Amygdala (tissue), 56 donors: ENCODE results near the gene ALG9.

Source experiments
- DNase-seq, 56 donors: peaks; one replicate each; lab custom pipeline; 2025; lab: John Stamatoyannopoulos, UW

ALG9 gene

DNA sequence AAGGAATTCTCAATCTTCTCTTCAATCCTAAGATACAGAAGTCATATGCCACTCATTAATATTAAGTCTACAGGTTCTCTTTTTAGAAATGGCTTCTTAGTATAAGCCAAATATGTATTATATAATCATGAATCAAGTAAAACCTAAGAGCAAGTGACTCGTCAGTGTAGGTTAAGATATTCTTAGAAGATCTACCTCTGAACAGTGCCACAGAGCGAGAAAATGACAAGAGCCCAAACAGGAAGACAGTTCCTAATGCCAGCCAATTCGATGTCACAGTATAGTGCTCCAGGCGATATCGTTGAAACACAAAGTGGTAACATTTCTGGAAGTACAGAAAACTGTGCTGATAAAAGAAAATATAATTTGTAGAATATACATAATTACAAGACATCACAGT lies 33.3 kb downstream of the ALG9 start:
- no peak for DNase-seq

DNA sequence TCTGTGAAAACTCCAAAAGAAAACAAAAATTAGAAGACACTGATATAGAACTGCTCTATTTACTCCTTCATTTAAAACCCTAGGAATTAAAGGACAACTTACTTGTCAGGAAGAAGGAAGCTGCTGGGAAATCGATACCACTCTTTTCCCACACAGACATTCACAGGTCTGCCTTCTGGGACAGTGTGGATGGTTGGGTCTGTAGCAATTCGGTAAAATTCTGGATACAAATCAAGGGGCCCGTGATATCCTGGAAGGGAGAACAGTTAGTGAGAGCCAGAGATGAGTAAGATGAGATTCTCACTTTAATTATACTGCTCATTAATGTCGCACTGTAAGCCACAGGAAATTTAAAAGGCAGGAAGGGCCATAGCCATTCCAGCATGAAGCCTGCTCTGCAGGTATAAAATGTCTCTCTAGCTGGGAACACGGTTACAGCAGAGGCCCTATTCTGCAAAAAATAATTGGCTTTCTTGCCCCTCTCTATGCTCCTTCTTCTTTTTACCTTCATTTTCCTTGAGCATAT lies 34.0 kb downstream of the ALG9 start:
- no peak for DNase-seq

DNA sequence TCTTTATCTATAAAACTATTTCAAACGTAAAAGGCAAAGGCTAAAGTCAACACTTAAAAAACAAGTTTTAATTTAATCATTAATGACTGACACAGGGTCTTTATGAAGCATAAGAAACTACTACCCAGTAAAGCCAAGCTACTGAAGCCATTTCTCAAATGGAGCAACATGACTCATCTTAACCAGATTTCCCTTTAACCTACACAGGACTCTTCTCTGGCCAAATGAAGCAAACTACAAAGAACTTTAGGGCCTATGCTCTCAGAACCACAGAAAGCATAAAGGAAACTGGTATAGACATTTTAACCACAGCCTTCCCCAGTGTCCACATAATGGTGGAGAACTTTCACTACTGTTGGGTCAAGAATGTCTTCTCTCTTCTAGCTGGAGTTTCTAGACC lies 34.7 kb downstream of the ALG9 start:
- DNase-seq: no peak

DNA sequence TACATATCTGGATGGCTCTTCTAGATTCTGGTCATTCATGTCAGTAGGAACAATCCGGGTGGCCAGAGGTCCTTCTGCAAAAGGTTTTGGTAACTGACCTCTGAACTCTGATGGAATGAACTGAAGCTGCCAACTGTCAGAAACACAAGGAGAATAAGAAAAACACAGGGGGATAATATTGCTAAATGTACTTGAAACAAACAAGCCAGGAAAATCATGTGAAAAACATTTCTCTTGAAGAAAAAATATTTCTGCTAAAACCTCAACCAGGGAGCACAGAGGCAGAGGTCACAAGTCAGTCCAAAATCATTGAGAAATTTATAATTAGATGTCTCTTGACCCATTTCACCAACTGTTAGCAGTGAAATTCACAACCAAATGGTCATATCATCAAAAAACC lies 35.2 kb downstream of the ALG9 start:
- no peak for DNase-seq

DNA sequence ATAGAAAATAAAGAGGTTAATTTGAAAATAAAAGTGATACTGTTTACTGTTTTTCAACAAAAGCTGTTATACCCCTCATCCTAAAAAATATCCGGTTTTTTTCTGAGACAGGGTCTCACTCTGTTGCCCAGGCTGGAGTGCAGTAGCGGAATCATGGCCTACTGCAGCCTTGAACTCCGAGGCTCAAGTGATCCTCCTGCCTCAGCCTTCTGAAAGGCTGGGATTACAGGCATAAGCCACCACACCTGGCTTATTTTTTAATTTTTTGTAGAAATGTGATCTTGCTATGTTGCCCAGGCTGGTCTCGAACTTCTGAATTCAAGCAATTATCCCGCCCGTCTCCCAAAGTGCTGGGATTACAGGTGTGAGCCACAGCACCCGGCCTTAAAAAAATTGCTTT lies 35.7 kb downstream of the ALG9 start:
- no peak for DNase-seq

DNA sequence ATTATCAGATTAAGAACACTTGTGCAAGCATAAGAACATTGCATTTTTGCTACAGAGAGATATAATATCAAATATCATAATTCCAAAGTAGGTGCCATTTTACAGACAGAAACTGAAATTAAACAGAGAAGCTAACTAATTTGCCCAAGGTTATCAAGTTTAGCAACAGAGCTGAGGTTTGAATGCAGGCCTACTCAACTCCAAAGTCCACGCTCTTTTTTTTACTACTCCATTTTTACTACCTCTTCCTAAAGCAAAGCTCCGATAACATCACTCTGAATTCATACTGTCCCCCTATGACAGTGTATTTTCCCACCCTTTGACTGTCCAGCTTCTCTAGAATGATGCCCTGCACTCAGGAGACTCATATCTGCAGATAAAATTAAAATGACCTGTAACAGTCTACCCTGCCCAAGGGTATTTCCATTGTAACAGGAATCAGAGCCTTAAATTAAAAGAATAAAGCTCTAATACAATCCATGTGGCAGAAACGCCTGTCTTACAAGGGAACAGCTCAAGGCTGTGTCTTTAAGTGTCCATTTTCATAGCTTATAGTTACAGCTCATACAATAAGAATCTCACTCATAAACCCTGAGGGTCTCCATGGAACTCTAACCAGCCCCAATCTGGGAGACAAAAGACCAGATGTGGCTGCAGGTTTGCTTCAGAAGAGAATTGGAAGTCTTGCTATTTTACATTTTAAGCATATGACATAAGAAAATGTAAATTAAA lies 36.8 kb downstream of the ALG9 start:
- no peak for DNase-seq

DNA sequence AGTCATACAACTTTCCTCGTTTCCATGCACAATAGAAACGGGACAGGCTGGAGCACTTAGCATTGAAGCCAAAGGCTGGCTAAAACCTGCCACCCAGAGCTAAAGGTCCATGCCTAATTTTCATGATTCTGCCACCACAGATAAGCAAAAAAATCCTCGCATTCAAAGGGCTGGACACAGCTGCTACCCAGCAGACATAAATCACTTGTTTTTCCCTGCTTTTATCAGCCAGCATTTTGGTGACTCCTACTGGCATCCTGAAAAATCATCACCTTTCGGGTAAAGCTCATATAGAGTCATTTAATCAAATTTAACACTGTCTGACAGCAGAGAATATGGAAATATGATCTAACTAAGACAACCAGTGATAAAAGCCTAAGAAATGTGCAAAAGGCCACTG lies 37.9 kb downstream of the ALG9 start:
- DNase-seq: no peak

DNA sequence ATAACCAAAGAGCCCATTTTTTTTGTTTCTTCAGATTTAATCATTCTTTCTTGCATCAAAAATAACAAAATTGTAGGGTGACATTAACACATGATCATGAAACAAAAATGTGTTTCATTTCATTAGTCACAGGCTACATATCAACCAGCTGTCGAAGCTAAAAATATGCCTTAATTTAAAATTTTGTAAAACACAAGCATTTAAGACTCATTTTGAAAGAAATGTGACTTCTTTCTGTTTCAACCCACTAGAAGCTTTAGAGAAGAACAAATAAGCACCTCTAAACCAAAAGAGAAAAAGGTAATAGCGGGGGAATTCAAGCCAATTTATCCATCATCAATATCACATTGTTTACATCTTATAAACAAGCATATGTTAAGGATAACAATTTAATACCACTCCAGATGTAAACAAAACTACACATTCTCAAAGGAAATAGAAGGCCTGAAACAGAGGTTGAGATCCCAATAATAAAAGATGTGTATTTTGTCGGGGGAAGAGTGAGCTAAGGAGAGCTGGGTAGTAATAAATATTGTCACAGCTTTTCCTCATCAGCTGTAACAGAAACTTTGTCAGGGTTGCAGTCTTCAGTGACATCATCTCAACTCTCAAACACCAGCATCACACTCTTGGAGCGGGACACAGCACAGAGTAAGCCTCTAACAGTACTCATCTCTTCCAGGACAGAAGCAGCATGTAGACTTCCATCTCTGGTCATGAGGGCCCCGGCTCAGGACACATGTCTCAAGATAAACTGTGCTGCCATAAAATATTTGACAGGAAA lies 42.0 kb downstream of the ALG9 start:
- DNase-seq: no peak

DNA sequence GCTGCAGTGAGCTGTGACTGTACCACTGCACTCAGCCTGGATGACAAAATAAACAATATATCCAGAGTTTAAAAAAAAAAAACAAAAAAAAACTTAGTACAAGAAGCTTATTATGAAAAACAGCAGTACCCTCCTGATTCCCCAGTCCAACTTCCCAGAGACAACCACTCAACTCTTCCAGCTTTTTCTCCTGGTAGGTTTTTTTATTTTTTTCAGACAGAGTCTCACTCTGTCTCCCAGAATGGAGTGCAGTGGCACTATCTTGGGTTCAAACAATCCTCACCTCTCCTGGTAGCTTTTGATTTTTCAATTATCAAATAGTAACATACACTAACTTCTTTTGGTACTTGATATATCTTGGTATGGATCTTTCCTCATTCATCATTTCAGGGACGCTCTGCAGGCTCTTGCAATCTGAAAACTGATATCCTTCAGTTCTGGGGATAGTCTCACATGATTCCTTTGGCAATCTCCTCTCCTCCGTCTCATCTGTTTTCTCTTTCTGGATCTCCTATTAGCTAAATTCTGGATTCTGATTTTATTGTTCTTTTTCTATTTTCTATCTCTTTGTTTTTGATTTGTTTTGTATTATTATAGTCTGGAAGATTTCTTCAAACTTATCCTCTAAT lies 44.9 kb downstream of the ALG9 start:
- DNase-seq: no peak

DNA sequence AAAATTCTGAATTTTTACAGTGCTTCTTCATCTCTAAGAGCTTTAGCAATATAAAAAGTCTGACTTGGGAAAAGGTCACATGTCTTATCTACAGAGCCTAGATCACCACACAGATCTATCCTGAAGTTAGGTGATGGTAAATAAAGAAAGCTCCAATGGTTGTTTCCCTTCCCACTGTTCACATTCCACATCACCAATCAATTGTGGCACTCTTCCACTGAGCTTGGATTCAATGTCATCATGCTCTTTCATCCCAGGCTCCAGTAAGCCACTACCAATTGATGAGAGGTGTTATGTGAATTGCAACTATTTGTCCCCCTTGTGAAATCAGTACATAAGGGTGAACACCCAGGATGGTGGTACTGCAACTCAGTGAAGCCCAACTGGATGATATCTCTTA lies 47.8 kb downstream of the ALG9 start:
- no peak for DNase-seq

DNA sequence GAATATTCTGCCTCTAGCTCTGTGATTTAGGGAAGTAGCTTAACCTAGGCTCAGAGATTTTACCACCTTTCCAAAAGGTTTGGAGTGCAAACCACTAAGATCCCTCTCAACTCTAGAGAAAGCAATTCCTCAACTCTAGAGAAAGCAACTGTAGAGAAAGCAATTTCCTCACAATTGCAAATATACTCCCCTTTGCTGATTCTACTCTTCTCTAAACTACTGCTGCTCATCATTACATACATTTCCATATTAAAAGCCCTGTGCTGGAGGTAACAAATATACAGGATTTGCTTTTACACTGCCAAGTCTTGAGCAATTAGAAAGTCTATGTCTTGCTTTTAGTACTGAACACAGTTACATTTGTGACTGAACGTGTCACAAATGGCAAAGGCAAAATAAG lies 48.2 kb downstream of the ALG9 start:
- no peak for DNase-seq

DNA sequence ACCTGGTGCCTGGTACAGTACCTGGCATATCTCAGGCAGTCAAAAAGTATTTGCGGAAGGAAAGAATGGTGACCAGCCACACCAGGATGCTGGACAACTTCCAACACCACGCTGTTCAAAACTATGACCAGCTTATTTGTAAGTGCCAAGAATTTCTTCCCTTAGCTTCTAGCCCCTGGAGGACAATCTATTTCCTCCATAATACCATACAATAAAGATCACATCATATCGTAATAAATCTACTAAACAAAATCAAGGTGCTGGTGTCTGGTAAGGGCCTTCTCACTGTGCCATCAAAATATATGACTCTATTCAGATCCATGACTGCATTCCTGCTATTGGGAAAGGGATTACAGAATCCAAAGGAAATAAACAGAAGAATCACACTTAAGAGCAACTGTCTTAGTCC lies 51.5 kb downstream of the ALG9 start:
- no peak for DNase-seq

DNA sequence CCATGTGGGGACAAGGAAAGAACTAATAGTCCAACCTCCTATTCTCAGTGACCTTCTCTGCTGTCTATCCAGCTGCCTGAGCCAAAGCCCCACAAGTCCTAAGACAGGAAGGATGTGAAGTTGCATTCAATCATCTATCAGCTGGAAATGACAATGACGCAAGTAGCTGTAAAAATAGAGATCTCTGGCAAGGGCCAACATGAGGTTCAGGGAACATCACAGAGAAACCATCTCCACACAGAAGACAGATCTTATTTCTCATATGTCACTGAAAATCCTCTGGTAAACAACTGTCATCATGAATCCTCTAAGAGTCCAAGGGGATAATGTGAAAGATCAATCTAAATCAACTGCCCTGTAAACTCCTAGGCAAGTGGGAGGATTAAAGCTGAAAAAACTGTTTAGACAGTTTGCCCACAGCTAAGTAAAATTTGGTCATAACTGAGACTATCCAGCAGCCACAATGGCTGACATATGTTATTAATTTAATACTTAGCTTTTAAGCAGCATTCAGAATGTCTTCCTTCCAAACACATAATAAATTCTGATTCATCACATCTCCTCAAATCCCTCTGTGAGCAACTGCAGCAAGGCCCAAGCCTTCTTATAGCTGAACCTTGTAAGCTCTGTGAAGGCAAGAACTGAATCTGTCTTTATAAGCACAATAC lies 52.1 kb downstream of the ALG9 start:
- DNase-seq: no peak

DNA sequence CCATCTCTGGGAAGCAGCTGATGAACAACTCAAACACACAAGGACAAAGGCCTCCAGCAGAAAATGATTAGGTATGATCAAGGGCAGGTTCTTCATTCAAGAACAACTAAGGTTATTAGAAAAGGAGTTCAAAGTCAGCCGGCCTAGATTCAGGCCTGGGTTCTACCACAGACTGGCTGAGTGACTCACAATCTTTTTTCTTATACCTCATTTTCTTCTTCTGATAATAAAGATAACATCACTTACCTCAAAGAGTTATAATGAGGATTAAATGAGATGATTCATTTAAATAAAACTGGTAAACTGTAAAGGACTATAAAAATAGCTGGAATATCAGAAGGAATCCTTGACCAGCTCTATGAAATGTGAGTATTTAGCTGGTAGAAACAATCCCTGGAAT lies 55.9 kb downstream of the ALG9 start:
- DNase-seq: no peak

DNA sequence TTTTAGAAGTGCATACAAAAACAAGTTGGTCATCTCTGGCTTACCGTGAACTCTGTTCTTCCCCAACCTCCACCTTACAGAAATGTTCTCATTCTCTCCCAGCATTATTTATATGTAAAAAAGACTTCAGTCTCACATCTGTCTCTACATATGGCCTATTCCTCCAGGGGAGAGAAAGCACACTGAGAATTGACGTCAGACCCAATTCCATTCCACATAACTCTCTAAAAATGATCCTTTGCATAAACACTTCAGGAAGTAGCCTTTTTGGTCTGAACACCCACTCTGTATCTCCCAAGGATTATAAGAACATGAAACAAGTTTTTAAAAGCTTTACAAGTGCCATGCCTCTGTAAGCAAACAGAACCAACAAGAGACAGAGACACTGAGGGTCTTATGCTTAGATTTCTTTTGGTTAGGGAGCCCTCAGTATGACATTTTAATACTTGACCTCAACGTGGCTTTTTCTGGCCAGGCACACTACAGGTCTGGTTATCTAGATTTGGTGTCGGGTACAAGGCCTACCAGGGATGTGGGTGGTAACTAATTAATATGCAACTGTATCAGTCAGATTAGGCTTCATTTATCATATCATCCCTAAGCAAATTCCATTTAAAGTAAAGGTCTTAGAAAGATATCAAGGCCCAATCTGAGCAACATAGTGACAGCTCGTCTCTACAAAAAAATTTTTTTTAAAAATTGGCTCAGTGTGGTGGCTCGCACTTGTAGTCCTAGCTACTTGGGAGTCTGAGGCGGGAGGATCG lies 56.6 kb downstream of the ALG9 start:
- no peak for DNase-seq

DNA sequence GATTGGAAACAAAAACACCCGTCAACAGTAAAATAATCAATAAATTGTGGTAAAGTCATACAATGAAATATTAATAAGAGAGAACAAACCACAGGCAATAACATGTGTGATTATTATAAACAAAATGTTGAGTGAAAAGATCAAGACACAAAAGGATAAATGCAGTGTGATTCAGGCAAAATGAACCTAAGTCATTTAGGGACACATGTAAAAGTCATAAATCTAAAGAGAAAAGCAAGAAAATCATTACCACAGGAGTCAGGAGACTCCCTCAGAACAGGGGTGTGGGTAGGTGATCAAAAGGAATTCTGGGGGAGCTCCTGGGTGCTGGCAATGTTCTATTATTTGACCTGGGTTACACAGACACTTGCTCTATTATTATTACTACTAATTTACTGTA lies 57.3 kb downstream of the ALG9 start:
- no peak for DNase-seq

DNA sequence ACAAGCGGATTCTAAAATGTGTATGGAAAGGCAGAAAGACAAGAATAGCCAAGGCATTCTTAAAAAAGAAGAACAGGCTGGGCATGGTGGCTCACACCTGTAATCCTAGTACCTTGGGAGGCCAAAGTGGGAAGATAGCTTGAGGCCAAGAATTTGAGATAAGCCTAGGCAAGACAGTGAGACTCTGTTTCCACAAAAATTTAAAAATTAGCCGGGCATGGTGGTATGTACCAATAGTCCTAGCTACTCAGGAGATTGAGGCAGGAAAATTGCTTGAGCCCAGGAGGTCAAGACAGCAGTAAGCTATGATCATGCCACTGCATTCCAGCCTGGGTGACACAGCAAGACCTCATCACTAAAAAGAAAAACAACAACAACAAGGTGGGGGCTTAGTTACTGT lies 59.2 kb downstream of the ALG9 start:
- no peak for DNase-seq

DNA sequence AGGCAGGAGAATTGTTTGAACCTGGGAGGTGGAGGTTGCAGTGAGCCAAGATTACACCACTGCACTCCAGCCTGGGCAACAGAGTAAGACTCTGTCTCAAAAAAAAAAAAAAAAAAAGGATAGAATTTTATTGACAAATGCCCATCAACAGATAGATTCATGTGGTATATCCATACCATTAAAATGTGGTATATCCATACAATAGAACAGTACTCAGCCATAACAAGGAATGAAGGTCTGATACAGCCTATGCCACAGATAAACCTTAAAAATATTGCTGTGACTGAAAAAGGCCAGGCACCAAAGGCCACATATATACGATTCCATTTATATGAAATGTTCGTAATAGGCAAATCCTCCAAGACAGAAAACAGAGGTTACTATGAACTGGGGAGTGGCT lies 59.9 kb downstream of the ALG9 start:
- no peak for DNase-seq

DNA sequence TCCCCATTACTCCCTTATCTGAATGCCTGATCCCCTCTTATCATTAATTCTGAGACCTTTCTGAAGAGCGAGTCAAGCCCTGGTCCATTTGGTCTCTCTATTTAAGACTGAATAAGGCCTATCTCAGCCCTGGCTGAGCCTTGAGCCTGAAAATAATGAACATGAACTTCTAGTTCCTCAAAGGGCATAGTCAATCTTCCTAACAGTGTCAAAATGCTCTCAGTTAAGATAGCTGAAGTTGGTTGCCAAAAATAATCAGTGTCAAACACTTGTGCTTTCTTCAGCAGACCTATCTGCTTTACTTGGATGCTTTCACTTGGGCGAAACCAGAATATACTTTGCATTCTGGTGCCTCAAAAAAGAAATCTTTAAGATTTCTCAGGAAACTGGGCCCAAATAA lies 62.5 kb downstream of the ALG9 start:
- DNase-seq: no peak

DNA sequence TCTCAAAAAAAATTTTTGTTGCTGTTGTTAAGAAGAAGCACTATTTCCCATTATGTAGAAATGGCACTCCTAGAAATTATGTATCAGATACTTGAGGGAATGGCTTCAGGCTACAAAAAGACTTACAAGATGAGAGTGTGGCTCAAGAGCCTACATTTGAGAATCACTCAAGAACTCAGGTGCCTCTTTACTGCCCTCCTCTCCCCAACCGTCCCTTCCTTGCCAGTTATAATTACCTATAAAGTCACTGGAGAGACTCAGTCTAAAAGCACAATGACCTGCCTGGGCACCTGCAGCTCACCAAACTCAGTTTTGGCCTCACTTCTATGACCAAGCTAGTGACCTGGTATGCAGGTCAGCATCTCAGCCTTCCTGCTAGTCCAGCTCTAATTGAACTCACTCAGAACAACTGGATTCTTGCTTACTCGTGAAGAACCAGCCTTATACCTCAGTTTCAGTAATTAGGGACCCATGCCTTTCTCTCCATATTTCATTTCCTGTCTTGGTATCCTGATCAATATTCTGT lies 63.3 kb downstream of the ALG9 start:
- no peak for DNase-seq
